ENCODE results near the gene XPA.

GRCh38 chr9:97723819-97724218, 26.7 kb upstream of the XPA start:
- TF ChIP-seq POLR2AphosphoS5 (IDR thresholded peaks at IDR 0.05) (no peak), CTCF (IDR thresholded peaks at IDR 0.05) (no peak)
